A549 treated with AZD9567 at 1 μM for 4 hours (cell line): ENCODE results near the gene BOD1L2. TPM values are rescaled to one million over a fixed set of nuclear protein-coding genes. Genes with fewer than 3 reads are reported as not detected.

Experiments used
- total RNA-seq: library from RNA; stranded (reverse); fragments of 200-300 nt; extraction: Qiagen RNA extraction; gene quantifications from 5 replicates; pipeline ENCODE4 v1.2.3, GENCODE V29; 2022; ENCODE audit not compliant: insufficient read depth

Gene BOD1L2
- not detected in 5 replicates for total RNA-seq

DNA sequence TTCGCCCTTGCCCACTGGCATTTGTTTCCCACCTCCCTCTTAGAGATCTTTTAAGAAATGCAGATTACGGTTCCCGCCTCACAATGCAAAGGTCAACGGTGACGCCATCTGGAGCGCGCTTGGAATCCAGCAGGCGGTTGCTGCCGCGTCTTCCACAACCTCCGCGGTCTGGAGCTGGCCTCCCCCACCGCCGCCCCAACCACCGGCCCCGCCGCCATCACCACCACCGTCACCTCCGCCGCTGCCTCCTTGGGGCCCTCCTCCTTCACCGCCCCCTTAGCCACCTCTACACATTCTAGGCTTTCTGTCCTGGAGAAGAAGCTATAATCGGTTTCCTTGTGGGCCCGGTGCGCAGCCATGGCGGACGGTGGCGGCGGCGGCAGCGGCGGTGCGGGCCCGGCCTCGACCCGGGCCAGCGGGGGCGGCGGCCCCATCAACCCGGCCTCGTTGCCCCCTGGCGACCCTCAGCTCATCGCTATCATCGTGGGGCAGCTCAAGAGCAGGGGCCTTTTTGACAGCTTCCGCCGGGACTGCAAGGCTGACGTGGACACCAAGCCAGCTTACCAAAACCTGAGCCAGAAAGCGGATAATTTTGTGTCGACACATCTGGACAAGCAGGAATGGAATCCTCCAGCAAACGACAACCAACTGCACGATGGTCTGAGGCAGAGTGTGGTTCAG lies at the start of gene BOD1L2:
Gene BOD1L2 (plus strand): TSS at position 132 of the 681 bp plus-strand sequence. CDS start 226 bp downstream, at position 358.

Other genes starting within 250 kb of the BOD1L2 start
- gene ST8SIA3, start 205.5 kb downstream of the BOD1L2 start, total RNA-seq: not detected in 5 replicates